Neural cell (in vitro differentiated cells): ENCODE measurements around the gene RPS24. TPM values are rescaled to one million over a fixed set of nuclear protein-coding genes. Genes with fewer than 3 reads are reported as not detected.
"Not testable (repeated sequence)": the region's sequence is repeated elsewhere in the genome, so short reads cannot be mapped to it uniquely, and the experiment has no call there.

Source experiments
- H2AFZ ChIP-seq: fragments of 200-600, 300-800 bp; sonication (generic), shearing (Covaris generic); 2 replicates; pipeline ENCODE4 v1.6.0; 2014; ENCODE audit warnings: low read depth, mild to moderate bottlenecking, antibody characterized with exemption, low read length, moderate library complexity
- H3F3A ChIP-seq: fragments of 200-600 bp; shearing (Covaris generic); 2 replicates; pipeline ENCODE4 v1.6.1; 2016; ENCODE audit warnings: mild to moderate bottlenecking, moderate library complexity, mixed read lengths, antibody characterized with exemption, low read length; ENCODE audit not compliant: insufficient read depth, poor library complexity, severe bottlenecking
- H3K27ac ChIP-seq: fragments of 200-600, 300-800 bp; sonication (generic), shearing (Covaris generic); 2 replicates; pipeline ENCODE4 v1.5.1; 2014; ENCODE audit warnings: mild to moderate bottlenecking, low read length, moderate library complexity
- H3K27me3 ChIP-seq: fragments of 300-800, 200-600 bp; sonication (generic), shearing (Covaris generic); 2 replicates; pipeline ENCODE4 v1.6.0; 2014; ENCODE audit warnings: mild to moderate bottlenecking, low read depth, low read length, moderate library complexity; ENCODE audit not compliant: insufficient read depth
- H3K36me3 ChIP-seq: fragments of 300-800, 200-600 bp; sonication (generic), shearing (Covaris generic); 2 replicates; pipeline ENCODE4 v1.5.1; 2014; ENCODE audit warnings: mild to moderate bottlenecking, antibody characterized with exemption, low read length, moderate library complexity; ENCODE audit not compliant: insufficient read depth
- H3K4me2 ChIP-seq: fragments of 300-800, 200-600 bp; sonication (generic), shearing (Covaris generic); 2 replicates; pipeline ENCODE4 v1.6.0; 2014; ENCODE audit warnings: mild to moderate bottlenecking, low read length
- H3K4me3 ChIP-seq: fragments of 300-800, 200-600 bp; sonication (generic), shearing (Covaris generic); 2 replicates; pipeline ENCODE4 v1.5.1; 2014; ENCODE audit warnings: mild to moderate bottlenecking, low read length, moderate library complexity
- H3K79me2 ChIP-seq: fragments of 200-600 bp; shearing (Covaris generic); replicated peaks from 2 replicates; pipeline ENCODE4 v1.6.0; 2014; ENCODE audit warnings: mild to moderate bottlenecking, low read length, moderate library complexity; ENCODE audit not compliant: insufficient read depth
- H3K9ac ChIP-seq: fragments of 300-800, 200-600 bp; sonication (generic), shearing (Covaris generic); 2 replicates; pipeline ENCODE4 v1.6.1; 2016; ENCODE audit warnings: mild to moderate bottlenecking, low read length, mixed read lengths
- H3K9me2 ChIP-seq: fragments of 200-600 bp; shearing (Covaris generic); 2 replicates; pipeline ENCODE4 v1.6.1; 2016; ENCODE audit warnings: mild to moderate bottlenecking, low read length, mixed read lengths; ENCODE audit not compliant: insufficient read depth
- H3K9me3 ChIP-seq: fragments of 200-600, 300-800 bp; sonication (generic), shearing (Covaris generic); 2 replicates; pipeline ENCODE4 v1.6.1; 2016; ENCODE audit warnings: mild to moderate bottlenecking, mixed run types, low read length, moderate library complexity, mixed read lengths
- H4K20me1 ChIP-seq: fragments of 200-600 bp; shearing (Covaris generic); 2 replicates; pipeline ENCODE4 v1.6.1; 2016; ENCODE audit warnings: mild to moderate bottlenecking, mixed run types; ENCODE audit not compliant: insufficient read depth
- CTCF ChIP-seq: fragments of 450-650 bp; IDR thresholded peaks from 2 replicates; pipeline ENCODE4 v1.5.1; 2014; ENCODE audit warnings: antibody characterized with exemption, mild to moderate bottlenecking, moderate library complexity; ENCODE audit not compliant: poor library complexity, severe bottlenecking
- EP300 ChIP-seq: fragments of 450-650 bp; conservative IDR thresholded peaks from 2 replicates; pipeline ENCODE4 v1.6.1; 2014; ENCODE audit warnings: antibody characterized with exemption, mild to moderate bottlenecking, moderate library complexity; ENCODE audit not compliant: poor library complexity, severe bottlenecking
- EZH2 ChIP-seq: fragments of 200-600, 300-800 bp; shearing (Covaris generic), sonication (generic); IDR thresholded peaks from 2 replicates; pipeline ENCODE4 v1.6.1; 2014; ENCODE audit warnings: antibody characterized with exemption, low read length, borderline replicate concordance, mild to moderate bottlenecking; ENCODE audit not compliant: insufficient read depth, poor library complexity, severe bottlenecking
- MXI1 ChIP-seq: fragments of 450-650 bp; conservative IDR thresholded peaks from 2 replicates; pipeline ENCODE4 v1.6.1; 2014; ENCODE audit warnings: antibody characterized with exemption, mild to moderate bottlenecking; ENCODE audit not compliant: poor library complexity, severe bottlenecking
- POLR2AphosphoS5 ChIP-seq: IDR thresholded peaks from 2 replicates; pipeline ENCODE4 v1.6.1; 2012
- RAD21 ChIP-seq: fragments of 450-650 bp; conservative IDR thresholded peaks from 2 replicates; pipeline ENCODE4 v1.6.1; 2014; ENCODE audit warnings: antibody characterized with exemption, mild to moderate bottlenecking, moderate library complexity
- REST ChIP-seq: IDR thresholded peaks from 2 replicates; pipeline ENCODE4 v1.6.1; 2012; ENCODE audit warnings: borderline replicate concordance
- SMC3 ChIP-seq: fragments of 450-650 bp; conservative IDR thresholded peaks from 2 replicates; pipeline ENCODE4 v1.6.1; 2014; ENCODE audit warnings: antibody characterized with exemption, mild to moderate bottlenecking, moderate library complexity; ENCODE audit not compliant: poor library complexity
- TAF1 ChIP-seq: IDR thresholded peaks from 2 replicates; pipeline ENCODE4 v1.6.1; 2012; ENCODE audit warnings: low read depth
- polyA plus RNA-seq: library from polyadenylated mRNA; depleted of rRNA; stranded (reverse); fragments of >200 nt; gene quantifications from 2 replicates; pipeline ENCODE4 v1.2.3, GENCODE V29; 2014

The RPS24 gene
- polyA plus RNA-seq, 1 donor from 2014 or later = 2,734 TPM

GRCh38 chr10:78071857-78072179 lies 38.2 kb downstream of the RPS24 start:
- no peaks in the 10 kb centered on the region for H3K27me3 ChIP-seq
- H3F3A ChIP-seq = no peaks in the 10 kb centered on the region
- TF ChIP-seq EZH2 (no peak), TAF1 (no peak), REST (no peak), RAD21 (no peak), MXI1 (no peak), CTCF (no peak), POLR2AphosphoS5 (no peak), EP300 (no peak), SMC3 (no peak)
- no peak overlapping the region for H3K4me3 ChIP-seq
- H3K4me2 ChIP-seq = no peak overlapping the region
- no peaks in the 10 kb centered on the region for H3K36me3 ChIP-seq
- H4K20me1 ChIP-seq = no peaks in the 10 kb centered on the region
- H3K9me2 ChIP-seq = no peaks in the 10 kb centered on the region
- no peak overlapping the region for H3K9ac ChIP-seq
- H3K79me2 ChIP-seq = no peaks in the 10 kb centered on the region
- no peaks in the 10 kb centered on the region for H3K9me3 ChIP-seq
- no peak overlapping the region for H2AFZ ChIP-seq
- H3K27ac ChIP-seq = no peak overlapping the region

- no peaks in the 10 kb centered on the region for H3K79me2 ChIP-seq
- H2AFZ ChIP-seq = no peak overlapping the region
- TF ChIP-seq SMC3 = no peak
- TF ChIP-seq REST = no peak
- no peak for TF ChIP-seq MXI1
- TF ChIP-seq EP300 = no peak
- TF ChIP-seq POLR2AphosphoS5 = no peak
- TF ChIP-seq RAD21 = no peak
- no peak for TF ChIP-seq TAF1
- TF ChIP-seq CTCF = no peak
- no peak for TF ChIP-seq EZH2
- H3K27ac ChIP-seq = no peak overlapping the region
- H4K20me1 ChIP-seq = no peaks in the 10 kb centered on the region
- H3K9me2 ChIP-seq = no peaks in the 10 kb centered on the region
- H3K4me3 ChIP-seq = no peak overlapping the region
- no peaks in the 10 kb centered on the region for H3K9me3 ChIP-seq
- H3K36me3 ChIP-seq = no peaks in the 10 kb centered on the region
- H3F3A ChIP-seq = no peaks in the 10 kb centered on the region
- H3K27me3 ChIP-seq = no peaks in the 10 kb centered on the region
- no peak overlapping the region for H3K4me2 ChIP-seq
- H3K9ac ChIP-seq = no peak overlapping the region
Measured at GRCh38 chr10:78072504-78072903, 38.8 kb downstream of the RPS24 start.

GRCh38 chr10:78075806-78076205 lies 42.1 kb downstream of the RPS24 start:
- not testable (repeated sequence) for H3K9me3 ChIP-seq, H3K4me2 ChIP-seq, H3K9me2 ChIP-seq, H3K27me3 ChIP-seq, H3F3A ChIP-seq, H3K9ac ChIP-seq, H4K20me1 ChIP-seq, H2AFZ ChIP-seq, H3K27ac ChIP-seq, H3K4me3 ChIP-seq, H3K79me2 ChIP-seq, H3K36me3 ChIP-seq
